Cortex of kidney (tissue), 1 donor: Measurements from ENCODE around the gene LRRFIP1.
"Not testable (repeated sequence)": the region's sequence is repeated elsewhere in the genome, so short reads cannot be mapped to it uniquely, and the experiment has no call there.

Experiments used
- DNase-seq: peaks from one replicate; lab custom pipeline; 2025; lab: John Stamatoyannopoulos, UW

Gene LRRFIP1

GRCh38 chr2:237627441-237628246 lies at the start of gene LRRFIP1:
LRRFIP1 (plus strand) TSS chr2:237627587; CDS start chr2:237627645, 58 bp downstream.
- no peak for DNase-seq

GRCh38 chr2:237577956-237578870 lies 49.2 kb upstream of the LRRFIP1 start:
- no peak for DNase-seq

GRCh38 chr2:237581326-237581725 lies 46.1 kb upstream of the LRRFIP1 start:
- DNase-seq, result no peak

- no peak for DNase-seq
Observed at GRCh38 chr2:237581751-237582746, 45.3 kb upstream of the LRRFIP1 start.

- no peak for DNase-seq
Observed at GRCh38 chr2:237583385-237584295, 43.7 kb upstream of the LRRFIP1 start.

- no peak for DNase-seq
Observed at GRCh38 chr2:237585590-237586221, 41.7 kb upstream of the LRRFIP1 start.

GRCh38 chr2:237588044-237588696 lies 39.2 kb upstream of the LRRFIP1 start:
- no peak for DNase-seq

- DNase-seq, result no peak
Observed at GRCh38 chr2:237590272-237591140, 36.9 kb upstream of the LRRFIP1 start, which contains the start of gene RAB17. RAB17 (minus strand) TSS chr2:237590734; CDS start chr2:237586154, 4,580 bp downstream.

GRCh38 chr2:237591141-237591881 lies 36.1 kb upstream of the LRRFIP1 start:
- no peak for DNase-seq

- no peak for DNase-seq
Observed at GRCh38 chr2:237592425-237592980, 34.9 kb upstream of the LRRFIP1 start.

GRCh38 chr2:237593036-237593435 lies 34.4 kb upstream of the LRRFIP1 start:
- DNase-seq, result no peak

- DNase-seq, result no peak
Observed at GRCh38 chr2:237593596-237594320, 33.6 kb upstream of the LRRFIP1 start.

- DNase-seq, result no peak
Observed at GRCh38 chr2:237594514-237594871, 32.9 kb upstream of the LRRFIP1 start.

GRCh38 chr2:237595829-237596519 lies 31.4 kb upstream of the LRRFIP1 start:
- not testable (repeated sequence) for DNase-seq

- DNase-seq, result no peak
Observed at GRCh38 chr2:237596520-237597195, 30.7 kb upstream of the LRRFIP1 start.
